Measurements from ENCODE around the gene ACAN.

GRCh38 chr15:88844749-88845386 lies 41.6 kb downstream of the ACAN start:
- TF ChIP-seq EZH2 (IDR thresholded peaks at IDR 0.05): no peak
- no peak for TF ChIP-seq POLR2AphosphoS5 (IDR thresholded peaks at IDR 0.05; ENCODE audit: borderline replicate concordance, low read depth, low read length)

Data from SK-N-MC (cell line).